Measurements from ENCODE around the gene ABCD2.
"Not testable (repeated sequence)": the region's sequence is repeated elsewhere in the genome, so short reads cannot be mapped to it uniquely, and the experiment has no call there.

ABCD2 gene

GRCh38 chr12:39638178-39638577 lies 18.6 kb upstream of the ABCD2 start:
- POLR2A ChIA-PET: no interaction called here
- no peak for TF ChIP-seq SP1 (IDR thresholded peaks at IDR 0.05)
- TF ChIP-seq FOXM1 (IDR thresholded peaks at IDR 0.05; ENCODE audit: borderline replicate concordance): no peak
- no peak for TF ChIP-seq CTBP1 (IDR thresholded peaks at IDR 0.05; ENCODE audit: borderline replicate concordance)
- no peak for DNase-seq (ENCODE audit: extremely low spot score)
- CTCF ChIA-PET: no interaction called here

DNA sequence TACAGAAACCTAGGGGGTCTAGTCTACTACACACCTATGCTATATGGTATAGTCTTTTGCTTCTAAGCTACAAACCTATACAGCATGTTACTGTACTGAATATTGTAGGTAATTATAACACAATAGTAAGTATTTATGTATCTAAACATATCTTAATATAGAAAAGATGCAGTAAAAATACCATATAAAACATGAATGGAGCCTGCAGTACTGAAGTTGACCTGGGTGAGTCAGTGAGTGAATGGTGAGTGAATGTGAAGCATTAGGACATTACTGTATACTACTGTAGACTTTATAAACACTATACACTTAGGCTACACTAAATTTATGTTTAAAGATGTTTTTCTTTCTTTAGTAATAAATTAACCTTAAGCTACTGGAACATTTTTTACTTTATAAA lies 13.1 kb upstream of the ABCD2 start:
- TF ChIP-seq SP1 (IDR thresholded peaks at IDR 0.05) (no peak), FOXM1 (IDR thresholded peaks at IDR 0.05; ENCODE audit: borderline replicate concordance) (no peak), CTBP1 (IDR thresholded peaks at IDR 0.05; ENCODE audit: borderline replicate concordance) (no peak), ELF4 (IDR thresholded peaks at IDR 0.05) (no peak), HDGF (IDR thresholded peaks at IDR 0.05; ENCODE audit: borderline replicate concordance) (no peak), FOXK2 (IDR thresholded peaks at IDR 0.05) (no peak), BHLHE40 (IDR thresholded peaks at IDR 0.05; ENCODE audit: borderline replicate concordance) (no peak), L3MBTL2 (conservative IDR thresholded peaks at IDR 0.05) (no peak), TARDBP (IDR thresholded peaks at IDR 0.05) (no peak), LEF1 (IDR thresholded peaks at IDR 0.05; ENCODE audit: borderline replicate concordance) (no peak), NFRKB (IDR thresholded peaks at IDR 0.05) (no peak), ARNT (IDR thresholded peaks at IDR 0.05) (no peak), SUZ12 (IDR thresholded peaks at IDR 0.05) (no peak), FOXA1 (IDR thresholded peaks at IDR 0.05) (no peak), ZNF384 (IDR thresholded peaks at IDR 0.05) (no peak), PKNOX1 (IDR thresholded peaks at IDR 0.05) (no peak)
- POLR2A ChIA-PET: no interaction called here
- no peak for DNase-seq (ENCODE audit: extremely low spot score)
- CTCF ChIA-PET: no interaction called here

DNA sequence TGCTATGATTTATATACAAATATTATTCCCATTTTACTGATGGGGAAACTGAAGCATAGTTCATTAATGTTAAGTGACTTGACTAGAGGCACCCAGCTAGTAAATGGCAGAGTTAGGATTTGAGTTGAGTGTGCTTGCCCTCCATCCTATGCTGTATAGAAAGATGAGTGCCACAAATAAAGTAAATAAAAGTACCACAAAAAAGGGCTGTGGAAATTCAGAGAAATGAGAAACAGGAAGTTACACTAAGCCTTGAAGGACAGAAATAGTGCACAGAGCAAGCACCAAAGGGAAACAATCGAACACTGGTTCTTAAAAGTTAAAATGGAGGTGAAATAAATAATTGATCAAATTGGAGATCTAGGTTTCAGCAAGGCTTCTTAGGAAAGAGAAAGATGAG lies 9.2 kb upstream of the ABCD2 start:
- DNase-seq (ENCODE audit: extremely low spot score): no peak
- TF ChIP-seq FOXA1 (IDR thresholded peaks at IDR 0.05) (no peak), LEF1 (IDR thresholded peaks at IDR 0.05; ENCODE audit: borderline replicate concordance) (no peak), PKNOX1 (IDR thresholded peaks at IDR 0.05) (no peak), HDGF (IDR thresholded peaks at IDR 0.05; ENCODE audit: borderline replicate concordance) (no peak), BHLHE40 (IDR thresholded peaks at IDR 0.05; ENCODE audit: borderline replicate concordance) (no peak), SP1 (IDR thresholded peaks at IDR 0.05) (no peak), ARNT (IDR thresholded peaks at IDR 0.05) (no peak), FOXM1 (IDR thresholded peaks at IDR 0.05; ENCODE audit: borderline replicate concordance) (no peak), TARDBP (IDR thresholded peaks at IDR 0.05) (no peak), SUZ12 (IDR thresholded peaks at IDR 0.05) (no peak), FOXK2 (IDR thresholded peaks at IDR 0.05) (no peak), CTBP1 (IDR thresholded peaks at IDR 0.05; ENCODE audit: borderline replicate concordance) (no peak), ELF4 (IDR thresholded peaks at IDR 0.05) (no peak), ZNF384 (IDR thresholded peaks at IDR 0.05) (no peak), NFRKB (IDR thresholded peaks at IDR 0.05) (no peak), L3MBTL2 (conservative IDR thresholded peaks at IDR 0.05) (no peak)
- POLR2A ChIA-PET: no interaction called here
- CTCF ChIA-PET: no interaction called here

GRCh38 chr12:39627914-39628313 lies 8.3 kb upstream of the ABCD2 start:
- POLR2A ChIA-PET: no interaction called here

DNA sequence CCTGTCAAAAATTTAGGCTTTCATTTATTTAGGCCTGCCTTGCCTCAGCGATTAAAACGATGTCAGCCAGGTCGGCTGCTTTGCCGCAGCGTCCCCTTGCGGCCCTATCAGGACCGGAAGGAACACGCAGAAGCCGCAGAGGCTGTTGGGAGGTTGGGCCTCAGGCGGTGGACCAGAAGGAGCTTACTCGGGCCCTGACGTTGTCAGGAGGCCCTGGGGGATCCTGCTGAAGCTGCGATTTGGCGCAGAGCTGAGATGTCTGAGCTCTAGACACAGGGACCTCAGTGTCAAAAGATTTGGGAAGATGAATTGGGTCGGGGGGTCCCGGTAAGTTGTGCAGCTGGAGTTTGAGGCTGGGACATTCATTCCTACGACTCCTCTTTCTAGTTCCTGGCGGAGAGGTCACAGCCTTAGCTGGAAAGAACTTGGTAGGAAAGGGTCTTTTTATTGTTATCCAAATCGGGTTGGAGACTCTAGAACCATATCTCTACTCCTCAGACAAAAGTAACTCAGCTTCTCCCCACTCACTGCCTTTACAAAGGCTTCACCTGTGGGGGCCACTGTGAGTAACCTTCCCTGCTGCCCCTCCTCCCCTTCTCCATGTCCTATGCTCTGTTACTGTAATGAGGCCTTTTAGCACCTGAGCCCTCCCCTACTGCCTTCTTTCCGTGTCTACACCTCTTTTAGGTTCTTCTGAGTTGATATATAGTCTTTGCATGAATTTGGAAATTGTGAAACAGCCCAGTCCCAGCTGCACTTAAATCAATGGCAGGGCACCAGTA lies 6.6 kb upstream of the ABCD2 start:
- ChIA-PET CTCF (interaction anchor here (0.6 to 0.7 kb wide), 2 partner anchors 301 to 1040 kb away, joined by 3 read pairs; no protein-coding TSS in a partner anchor), POLR2A (no interaction called here)
- TF ChIP-seq NFRKB (IDR thresholded peaks at IDR 0.05) (no peak), ELF4 (IDR thresholded peaks at IDR 0.05) (no peak)
- no peak for DNase-seq (ENCODE audit: extremely low spot score)

More at GRCh38 chr12:39627914-39628313, 8.3 kb upstream of the ABCD2 start:
- CTCF ChIA-PET: no interaction called here
- no peak for TF ChIP-seq SP1 (IDR thresholded peaks at IDR 0.05)
- no peak for TF ChIP-seq TARDBP (IDR thresholded peaks at IDR 0.05)
- no peak for TF ChIP-seq CTBP1 (IDR thresholded peaks at IDR 0.05; ENCODE audit: borderline replicate concordance)
- no peak for TF ChIP-seq FOXA1 (IDR thresholded peaks at IDR 0.05)
- TF ChIP-seq SUZ12 (IDR thresholded peaks at IDR 0.05): no peak
- TF ChIP-seq FOXK2 (IDR thresholded peaks at IDR 0.05): no peak
- no peak for TF ChIP-seq FOXM1 (IDR thresholded peaks at IDR 0.05; ENCODE audit: borderline replicate concordance)
- no peak for TF ChIP-seq NFRKB (IDR thresholded peaks at IDR 0.05)
- no peak for TF ChIP-seq HDGF (IDR thresholded peaks at IDR 0.05; ENCODE audit: borderline replicate concordance)
- TF ChIP-seq ZNF384 (IDR thresholded peaks at IDR 0.05): no peak
- no peak for DNase-seq (ENCODE audit: extremely low spot score)

- ChIA-PET CTCF (no interaction called here), POLR2A (no interaction called here)
- no peak for DNase-seq (ENCODE audit: extremely low spot score)
- TF ChIP-seq NFRKB (IDR thresholded peaks at IDR 0.05) (no peak), ARNT (IDR thresholded peaks at IDR 0.05) (no peak), PKNOX1 (IDR thresholded peaks at IDR 0.05) (no peak), ZNF384 (IDR thresholded peaks at IDR 0.05) (no peak), SP1 (IDR thresholded peaks at IDR 0.05) (no peak), BHLHE40 (IDR thresholded peaks at IDR 0.05; ENCODE audit: borderline replicate concordance) (no peak)
Observed at GRCh38 chr12:39623919-39624318, 4.3 kb upstream of the ABCD2 start.

DNA sequence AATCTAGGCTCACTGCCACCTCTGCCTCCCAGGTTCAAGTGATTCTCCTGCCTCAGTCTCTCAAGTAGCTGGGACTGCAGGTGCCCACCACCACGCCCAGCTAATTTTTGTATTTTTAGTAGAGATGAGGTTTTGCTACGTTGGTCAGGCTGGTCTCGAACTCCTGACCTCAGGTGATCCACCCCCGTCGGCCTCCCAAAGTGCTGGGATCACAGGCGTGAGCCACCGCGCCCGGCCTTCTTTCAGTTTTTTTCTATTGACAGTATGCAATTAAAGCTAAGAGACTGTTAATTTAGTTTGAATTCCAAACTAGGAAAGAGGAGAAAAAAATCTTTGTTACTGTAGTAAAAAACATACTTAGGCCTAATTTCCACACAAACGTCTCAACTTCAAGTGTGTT lies 3.6 kb upstream of the ABCD2 start:
- POLR2A ChIA-PET; CTCF ChIA-PET; DNase-seq (ENCODE audit: extremely low spot score): not testable (repeated sequence)

Data from HEK293T (cell line).